H1 (cell line): ENCODE data around the gene ARF3. TPM values are rescaled to one million over a fixed set of nuclear protein-coding genes. Genes with fewer than 3 reads are reported as not detected.

Source experiments
- CTCF ChIA-PET: fragments of 300-600 bp; sonication (Branson Sonifier 250); formaldehyde crosslinking; loops from one replicate; lab custom pipeline; 2021; ENCODE audit not compliant: partially characterized antibody; lab: Charles Lee
- POLR2A ChIA-PET: fragments of 300-600 bp; sonication (Branson Sonifier 250); formaldehyde crosslinking; loops from one replicate; lab custom pipeline; 2021; ENCODE audit warnings: inconsistent platforms; ENCODE audit not compliant: partially characterized antibody; lab: Charles Lee
- DNase-seq, 2 experiments: peaks; one replicate each; pipeline versions ENCODE4 v3.0.0 to v3.0.0-alpha.2; 2010 to 2022; ENCODE audit warnings: low spot score in 2 of 2, low read depth in 1 of 2, mixed read lengths in 1 of 2
- FAIRE-seq: peaks from 2 replicates; lab custom pipeline; 2011; peaks lifted over from hg19 to GRCh38; lab: Jason Lieb, UNC
- H2AFZ ChIP-seq: 2 replicates; pipeline ENCODE4 v1.8.1; 2012; ENCODE audit warnings: low read length, inconsistent platforms
- H2AK5ac ChIP-seq: 2 replicates; pipeline ENCODE4 v1.6.1; 2013; ENCODE audit warnings: low read depth, low read length
- H2BK120ac ChIP-seq: replicated peaks from 2 replicates; pipeline ENCODE3; 2013; ENCODE audit warnings: low read depth, low read length, inconsistent platforms
- H2BK12ac ChIP-seq: 2 replicates; pipeline ENCODE4 v1.6.1; 2013; ENCODE audit warnings: low read depth, low read length
- H2BK15ac ChIP-seq: 2 replicates; pipeline ENCODE4 v1.6.1; 2013; ENCODE audit warnings: low read length
- H2BK20ac ChIP-seq: 2 replicates; pipeline ENCODE4 v1.6.1; 2013; ENCODE audit warnings: low read length
- H2BK5ac ChIP-seq: 2 replicates; pipeline ENCODE4 v1.6.1; 2013; ENCODE audit warnings: low read depth, low read length
- H3K14ac ChIP-seq: 2 replicates; pipeline ENCODE4 v1.6.1; 2013; ENCODE audit warnings: inconsistent platforms; ENCODE audit not compliant: insufficient read length
- H3K18ac ChIP-seq: 2 replicates; pipeline ENCODE4 v1.6.1; 2013; ENCODE audit warnings: low read length; ENCODE audit errors: extremely low read depth
- H3K23ac ChIP-seq: 2 replicates; pipeline ENCODE4 v1.6.1; 2013; ENCODE audit warnings: inconsistent platforms; ENCODE audit not compliant: insufficient read length
- H3K23me2 ChIP-seq: 2 replicates; pipeline ENCODE4 v1.6.1; 2013; ENCODE audit warnings: low read depth, low read length
- H3K27ac ChIP-seq: 2 replicates; pipeline ENCODE4 v1.6.1; 2011; ENCODE audit warnings: low read depth, low read length, inconsistent platforms
- H3K27me3 ChIP-seq, 4 experiments: replicated peaks in 1 of 4; 1 replicate in 1 of 4; 2 replicates in 3 of 4; pipeline versions ENCODE4 v1.6.1 to v1.8.1; 2011 to 2013; ENCODE audit warnings: low read length in 3 of 4, mild to moderate bottlenecking in 3 of 4, inconsistent platforms in 2 of 4, mixed read lengths in 2 of 4, moderate library complexity in 1 of 4; ENCODE audit not compliant: control insufficient read depth in 3 of 4, insufficient read depth in 3 of 4; ENCODE audit errors: extremely low read depth in 1 of 4
- H3K36me3 ChIP-seq, 4 experiments: 2 replicates each; pipeline versions ENCODE4 v1.6.1 to v1.8.1; 2011 to 2013; ENCODE audit warnings: mild to moderate bottlenecking in 4 of 4, low read length in 3 of 4, moderate library complexity in 2 of 4, control low read depth in 1 of 4, inconsistent platforms in 1 of 4; ENCODE audit not compliant: insufficient read depth in 4 of 4, control insufficient read depth in 2 of 4
- H3K4ac ChIP-seq: replicated peaks from 2 replicates; pipeline ENCODE3; 2013; ENCODE audit warnings: low read length, low read depth, mixed read lengths, inconsistent platforms; ENCODE audit not compliant: insufficient read length
- H3K4me1 ChIP-seq, 4 experiments: replicated peaks in 1 of 4; 1 replicate in 1 of 4; 2 replicates in 3 of 4; pipeline versions ENCODE4 v1.6.1 to v1.8.1; 2011 to 2013; ENCODE audit warnings: low read length in 3 of 4, inconsistent platforms in 2 of 4, mixed read lengths in 1 of 4; ENCODE audit not compliant: insufficient read depth in 4 of 4, control insufficient read depth in 3 of 4
- H3K4me2 ChIP-seq, 2 experiments: 2 replicates each; pipeline versions ENCODE4 v1.6.1 to v1.8.1; 2011 to 2013; ENCODE audit warnings: low read depth in 2 of 2, low read length in 2 of 2, control low read depth in 1 of 2, inconsistent platforms in 1 of 2, mild to moderate bottlenecking in 1 of 2; ENCODE audit not compliant: insufficient read depth in 1 of 2
- H3K4me3 ChIP-seq, 4 experiments: fragments of 200-600, 300-600 bp in 1 of 4; sonication (generic), shearing (Covaris generic), sonication (Bioruptor Twin) in 1 of 4; 2 replicates each; pipeline versions ENCODE4 v1.5.1 to v1.8.1; 2011 to 2016; ENCODE audit warnings: low read length in 4 of 4, low read depth in 3 of 4, control low read depth in 2 of 4, inconsistent platforms in 2 of 4, mild to moderate bottlenecking in 2 of 4, mixed read lengths in 1 of 4, moderate library complexity in 1 of 4; ENCODE audit not compliant: insufficient read depth in 2 of 4; ENCODE audit errors: extremely low read depth in 1 of 4
- H3K56ac ChIP-seq: replicated peaks from 2 replicates; pipeline ENCODE3; 2013; ENCODE audit warnings: low read depth, mild to moderate bottlenecking, mixed read lengths, low read length, inconsistent platforms; ENCODE audit not compliant: insufficient read length
- H3K79me1 ChIP-seq: 2 replicates; pipeline ENCODE4 v1.6.1; 2013; ENCODE audit warnings: low read depth, low read length, control low read depth
- H3K79me2 ChIP-seq, 2 experiments: 2 replicates each; pipeline versions ENCODE4 v1.6.1 to v1.8.1; 2012 to 2013; ENCODE audit warnings: low read length in 2 of 2, mild to moderate bottlenecking in 2 of 2, inconsistent platforms in 1 of 2; ENCODE audit not compliant: insufficient read depth in 2 of 2, control insufficient read depth in 1 of 2
- H3K9ac ChIP-seq, 4 experiments: replicated peaks in 1 of 4; 1 replicate in 1 of 4; 2 replicates in 3 of 4; pipeline versions ENCODE4 v1.6.1 to v1.8.1; 2011 to 2013; ENCODE audit warnings: low read depth in 3 of 4, low read length in 3 of 4, control low read depth in 2 of 4, mild to moderate bottlenecking in 2 of 4, moderate library complexity in 2 of 4, inconsistent platforms in 1 of 4; ENCODE audit errors: extremely low read depth in 1 of 4
- H3K9me3 ChIP-seq, 2 experiments: 2 replicates each; pipeline versions ENCODE4 v1.6.1 to v1.8.1; 2012 to 2013; ENCODE audit warnings: mild to moderate bottlenecking in 2 of 2, moderate library complexity in 2 of 2, control low read depth in 1 of 2, inconsistent platforms in 1 of 2, low read depth in 1 of 2, low read length in 1 of 2, mixed read lengths in 1 of 2; ENCODE audit not compliant: insufficient read depth in 2 of 2
- H4K20me1 ChIP-seq, 2 experiments: replicated peaks in 1 of 2; 2 replicates each; pipeline versions ENCODE3 to v1.8.1; 2011 to 2013; ENCODE audit warnings: inconsistent platforms in 2 of 2, low read length in 2 of 2, mild to moderate bottlenecking in 1 of 2; ENCODE audit not compliant: insufficient read depth in 2 of 2, control insufficient read depth in 1 of 2
- H4K5ac ChIP-seq: 2 replicates; pipeline ENCODE4 v1.6.1; 2013; ENCODE audit warnings: low read length, low read depth, mixed read lengths, inconsistent platforms; ENCODE audit not compliant: insufficient read length
- H4K8ac ChIP-seq: 2 replicates; pipeline ENCODE4 v1.8.0; 2013; ENCODE audit warnings: mild to moderate bottlenecking, moderate library complexity, low read length, inconsistent platforms; ENCODE audit not compliant: insufficient read depth; ENCODE audit errors: extremely low read depth
- H4K91ac ChIP-seq: replicated peaks from 2 replicates; pipeline ENCODE3; 2013; ENCODE audit warnings: low read length, mixed read lengths, inconsistent platforms; ENCODE audit not compliant: insufficient read length
- JUN ChIP-seq: IDR thresholded peaks from 2 replicates; pipeline ENCODE4 v1.6.1; 2011; ENCODE audit warnings: low read depth, mild to moderate bottlenecking, improper control_type of control experiment, low read length
- POU5F1 ChIP-seq: IDR thresholded peaks from 2 replicates; pipeline ENCODE4 v1.6.1; 2011; ENCODE audit warnings: low read depth, mild to moderate bottlenecking, low read length, moderate library complexity
- RNF2 ChIP-seq: fragments of 200-900, 300-1000 bp; sonication (generic); IDR thresholded peaks from 2 replicates; pipeline ENCODE4 v1.7.1; 2016; ENCODE audit warnings: borderline replicate concordance, low read depth, mild to moderate bottlenecking, antibody characterized with exemption, low read length; ENCODE audit not compliant: poor library complexity, severe bottlenecking; ENCODE audit errors: missing control alignments
- TBP ChIP-seq: IDR thresholded peaks from 2 replicates; pipeline ENCODE4 v1.6.1; 2011; ENCODE audit warnings: low read depth, low read length, improper control_type of control experiment
- WGBS, 2 experiments: shearing (Covaris generic) in 1 of 2; methylation state at CpG; one replicate each; pipeline versions ENCODE4 v1.1.6 to v1.1.7; 2013 to 2015; ENCODE audit warnings: low lambda C conversion rate in 2 of 2, mixed read lengths in 2 of 2, inconsistent platforms in 1 of 2, low coverage in 1 of 2, missing lambda C conversion rate in 1 of 2; ENCODE audit not compliant: insufficient replicate concordance in 2 of 2, insufficient coverage in 1 of 2, insufficient read length in 1 of 2; ENCODE audit errors: extremely low coverage in 1 of 2, missing lambda C conversion rate in 1 of 2; 5-methylcytosine and 5-hydroxymethylcytosine counted together
- polyA plus RNA-seq, 7 experiments: library from polyadenylated mRNA; depleted of rRNA in 3 of 7; stranded (reverse) in 5 of 7; unstranded in 2 of 7; fragments of >200 nt in 5 of 7; fragments of 200-250 nt in 2 of 7; gene quantifications; 1 replicate in 5 of 7; 2 replicates in 1 of 7; 4 replicates in 1 of 7; pipeline versions ENCODE4 v1.2.1 to v1.2.3, GENCODE V29; 2011 to 2013; ENCODE audit warnings: missing spikeins in 2 of 7, mixed read lengths in 2 of 7
- total RNA-seq: library from RNA; stranded (reverse); fragmentation: NEBNext Ultra II Directional; extraction: Animal tissue kit (Norgen Biotek cat#: 25700); gene quantifications from 2 replicates; pipeline ENCODE4 v1.2.1, GENCODE V29; 2021

ARF3 gene
- total and polyA plus RNA-seq, 2 of the 8 experiments (the other 6 are each of a cell fraction or from before 2014, with no cell fraction given), result 231 to 250 TPM

GRCh38 chr12:48933664-48934311 is 23.5 kb downstream of the ARF3 start:
- Histone ChIP-seq H3K4me2 (no peak overlapping the region), H3K4ac (no peak overlapping the region), H4K20me1 (peaks cover 18% of the 10 kb centered on the region in 2 experiments), H3K4me1 (no peaks in the 10 kb centered on the region), H4K8ac (no peak overlapping the region), H2AK5ac (no peak overlapping the region), H3K23ac (no peak overlapping the region), H4K5ac (no peak overlapping the region), H2BK20ac (no peak overlapping the region), H3K23me2 (no peaks in the 10 kb centered on the region), H3K56ac (no peak overlapping the region), H3K27me3 (no peaks in the 10 kb centered on the region), H3K9me3 (no peaks in the 10 kb centered on the region), H3K79me1 (no peaks in the 10 kb centered on the region), H2BK5ac (no peak overlapping the region), H2BK15ac (no peak overlapping the region), H3K14ac (no peak overlapping the region), H2AFZ (no peak overlapping the region), H2BK12ac (no peak overlapping the region), H3K36me3 (peaks cover 25 to 77% (median 42%) of the 10 kb centered on the region in 4 experiments), H2BK120ac (no peak overlapping the region), H4K91ac (no peak overlapping the region), H3K4me3 (no peak overlapping the region), H3K79me2 (no peaks in the 10 kb centered on the region), H3K27ac (no peak overlapping the region), H3K18ac (no peak overlapping the region), H3K9ac (no peak overlapping the region)
- TF ChIP-seq TBP, result no peak
- TF ChIP-seq POU5F1, result no peak
- no peak for TF ChIP-seq JUN
- TF ChIP-seq RNF2, result no peak
- POLR2A ChIA-PET, result interaction anchor here (0.9 to 8.6 kb wide), 4 partner anchors 10 to 81 kb away, joined by 3 to 49 read pairs (median 11); partner anchors contain the start of genes FKBP11 and RND1
- 90% methylated on average over 8 of the region's 9 CpGs; no CpG with 5 or more reads in 1 of the 2 experiments for WGBS, 2 experiments
- DNase-seq, result no peak
- FAIRE-seq, result no peak
- CTCF ChIA-PET, result interaction anchor here (0.6 to 20.2 kb wide), 19 partner anchors 9 to 145 kb away, joined by 3 to 280 read pairs (median 4); partner anchors contain the start of genes ARF3, DDX23, FKBP11 and WNT1
